ENCODE results near the gene PTPN18.
A peak's percentile ranks its signal among the peaks of the same experiment; 100 is the strongest.
"Not testable (repeated sequence)": the region's sequence is repeated elsewhere in the genome, so short reads cannot be mapped to it uniquely, and the experiment has no call there.

PTPN18 gene

DNA sequence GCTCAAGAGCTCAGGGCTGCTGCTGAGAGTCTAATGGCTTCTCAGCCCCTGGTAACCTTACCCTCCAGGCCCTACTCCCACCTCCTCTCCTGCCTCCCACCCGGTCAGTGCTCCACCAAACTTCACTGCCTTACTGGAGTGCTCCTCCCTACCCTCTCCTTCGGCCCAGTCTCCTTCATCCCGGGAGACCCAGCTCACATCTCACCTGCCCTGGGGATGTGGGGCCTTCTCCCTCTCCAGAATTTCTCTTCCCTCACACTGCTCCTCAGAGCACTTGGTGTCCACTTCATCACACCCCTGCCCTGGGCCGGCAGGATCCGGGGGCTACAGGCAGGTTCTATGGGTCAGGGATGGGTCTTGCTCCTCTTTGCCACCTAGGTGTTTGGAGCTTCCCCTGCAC lies 21.6 kb downstream of the PTPN18 start:
- no peak for DNase-seq (ENCODE audit: insufficient read length, low spot score)
- FAIRE-seq = no peak

DNA sequence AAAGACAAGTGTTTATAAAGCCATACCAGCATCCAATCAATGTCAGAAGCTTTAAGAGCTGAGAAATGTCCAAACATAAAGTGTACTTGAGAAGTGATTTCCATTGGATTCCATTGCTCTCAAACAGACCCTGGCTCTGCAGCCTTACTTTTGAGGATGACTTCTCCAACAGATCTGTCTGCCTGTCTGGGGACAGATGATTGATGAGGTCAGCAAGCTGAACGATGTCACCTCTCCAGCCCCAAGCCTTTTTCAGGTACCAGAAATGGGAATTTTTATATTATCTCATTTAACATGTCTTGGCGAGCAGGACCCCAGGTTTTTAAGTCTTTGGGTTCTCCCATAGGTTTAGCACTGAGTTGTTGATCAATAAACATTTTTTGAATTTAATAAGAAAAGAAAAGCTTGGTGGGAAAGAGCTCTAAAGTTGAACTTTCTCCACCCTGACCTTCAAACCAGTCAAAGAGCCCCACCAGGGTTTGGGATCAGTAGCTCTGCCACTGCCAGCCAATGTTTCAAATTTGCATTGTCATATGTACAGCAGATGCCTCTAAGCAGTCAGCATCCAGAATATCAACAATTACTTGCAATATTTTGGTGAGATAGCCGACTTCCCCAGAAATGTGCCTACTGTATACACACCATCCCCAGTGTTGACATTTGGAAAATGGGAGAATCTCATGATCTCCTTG lies 22.5 kb downstream of the PTPN18 start:
- DNase-seq (ENCODE audit: insufficient read length, low spot score) (no peak), FAIRE-seq (no peak)

DNA sequence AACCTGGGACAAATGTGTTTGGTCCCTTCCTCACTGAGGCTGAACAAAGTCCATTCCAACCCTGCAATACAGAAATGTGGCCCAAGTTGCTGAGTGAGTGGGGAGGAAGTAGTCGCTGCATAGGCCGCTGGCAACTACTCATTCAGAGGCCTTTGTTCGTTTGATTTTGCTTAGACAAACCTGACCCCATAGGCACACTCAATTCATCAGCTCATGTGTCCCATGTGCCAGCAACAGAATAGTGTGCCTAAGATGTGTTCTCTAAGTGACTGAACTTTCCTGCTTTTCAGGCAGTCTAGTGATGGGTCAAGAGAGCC lies 23.0 kb downstream of the PTPN18 start:
- DNase-seq (ENCODE audit: insufficient read length, low spot score) (no peak), FAIRE-seq (no peak)

DNA sequence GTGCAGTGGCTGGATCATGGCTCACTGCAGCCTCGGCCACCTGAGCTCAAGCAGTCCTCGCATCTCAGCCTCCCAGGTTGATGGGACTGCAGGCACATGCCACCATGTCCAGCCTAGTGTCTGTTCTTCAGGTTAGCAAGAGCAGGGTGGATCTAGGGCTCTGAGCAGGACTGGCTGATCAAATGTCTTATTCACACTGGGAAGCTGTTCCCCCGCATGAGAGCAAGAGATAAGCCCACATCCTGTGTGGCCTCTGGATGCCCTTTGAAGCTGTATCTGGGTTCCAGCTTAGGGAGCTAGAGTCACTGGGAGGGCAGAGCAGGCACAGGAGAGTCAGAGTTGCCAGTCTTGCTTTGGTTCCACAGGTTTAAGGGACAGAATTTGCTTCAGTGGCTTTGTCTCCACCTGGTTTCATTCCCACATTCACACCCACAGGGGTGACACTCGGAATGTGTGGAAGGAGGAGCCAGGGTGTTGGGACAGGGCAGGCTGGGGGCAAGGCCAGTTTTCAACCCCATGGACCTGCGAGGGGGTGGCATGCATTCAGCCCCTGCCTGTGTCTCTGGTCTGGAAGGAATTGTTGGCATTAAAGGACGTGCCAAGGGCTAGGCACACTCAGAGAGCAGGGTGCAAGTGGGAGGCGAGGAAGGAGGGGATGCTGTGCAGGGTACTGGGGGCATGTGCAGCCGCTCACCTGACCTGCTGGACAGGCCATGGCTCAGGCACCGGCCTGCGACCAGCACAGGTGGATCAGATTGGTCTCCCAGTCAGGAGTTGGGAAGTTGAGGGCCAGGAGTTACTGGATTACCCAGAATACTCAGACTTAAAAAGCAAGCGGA lies 24.5 kb downstream of the PTPN18 start:
- DNase-seq (ENCODE audit: insufficient read length, low spot score) (no peak), FAIRE-seq (no peak)

DNA sequence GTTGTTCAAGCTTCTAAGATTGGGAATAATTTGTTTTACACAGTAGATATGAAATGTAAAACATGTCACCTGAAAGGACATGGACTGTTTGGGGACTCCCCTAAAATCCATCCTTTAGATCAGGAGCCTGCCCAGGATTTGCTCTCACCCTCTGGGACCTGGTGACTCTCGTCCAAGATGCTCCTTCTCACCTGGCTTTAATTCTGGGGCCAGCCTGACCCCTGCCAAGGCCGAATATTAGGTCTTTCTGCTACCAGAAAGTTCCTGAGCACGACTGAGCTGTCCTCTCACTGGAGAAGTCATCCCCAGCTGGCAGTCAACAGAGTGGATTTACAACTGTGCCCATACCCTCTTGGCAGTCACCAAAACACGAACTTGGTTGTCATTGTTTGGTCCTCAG lies 25.3 kb downstream of the PTPN18 start:
- FAIRE-seq (no peak), DNase-seq (ENCODE audit: insufficient read length, low spot score) (no peak)

DNA sequence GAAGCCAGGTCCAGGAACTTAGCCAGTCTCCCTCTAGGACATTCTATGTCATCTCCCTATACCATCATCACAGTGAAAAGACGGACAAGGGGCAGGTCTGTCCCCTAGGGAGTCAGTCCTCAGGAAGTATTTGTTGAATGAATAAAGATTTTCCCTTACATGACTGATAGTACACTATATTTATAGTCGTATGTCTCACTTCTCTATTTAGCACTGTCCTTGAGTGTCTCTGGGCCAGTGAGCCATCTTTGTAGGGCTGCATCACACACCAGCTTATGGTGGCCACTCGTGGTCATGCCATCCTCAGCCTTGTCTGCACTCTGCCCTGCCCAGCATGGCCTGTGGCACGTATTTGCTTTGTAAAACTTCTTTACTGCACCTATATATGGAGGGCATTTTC lies 25.8 kb downstream of the PTPN18 start:
- FAIRE-seq (no peak), DNase-seq (ENCODE audit: insufficient read length, low spot score) (no peak)

DNA sequence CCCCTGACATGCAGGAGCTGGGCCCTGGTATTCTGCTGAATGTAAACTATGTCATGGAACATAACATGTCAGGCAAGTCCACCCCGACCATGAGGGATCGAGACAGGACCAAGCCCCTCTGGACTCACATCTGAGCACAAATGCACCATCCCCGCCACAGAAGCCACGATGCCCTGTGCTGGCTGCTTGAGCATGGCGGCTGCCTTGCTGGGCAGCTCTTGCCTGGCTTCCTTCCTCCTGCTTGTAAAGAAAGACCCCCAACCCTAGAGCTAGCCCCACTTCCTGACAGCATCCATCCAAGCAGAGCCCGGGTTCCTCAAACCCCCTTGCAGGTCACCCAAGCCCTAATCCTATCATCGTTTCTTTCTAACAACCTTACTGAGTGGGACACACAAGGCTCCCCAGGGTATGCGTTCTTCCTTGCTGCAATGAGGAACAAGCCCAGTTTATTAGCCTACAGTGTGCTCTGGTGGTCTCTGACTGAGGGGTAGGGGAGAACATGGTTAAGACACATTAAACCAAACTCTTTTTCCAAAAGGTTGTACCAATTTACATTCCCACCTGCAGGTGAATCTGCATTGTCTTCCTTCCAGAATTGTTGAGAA lies 26.6 kb downstream of the PTPN18 start:
- FAIRE-seq (no peak), DNase-seq (ENCODE audit: insufficient read length, low spot score) (no peak)

DNA sequence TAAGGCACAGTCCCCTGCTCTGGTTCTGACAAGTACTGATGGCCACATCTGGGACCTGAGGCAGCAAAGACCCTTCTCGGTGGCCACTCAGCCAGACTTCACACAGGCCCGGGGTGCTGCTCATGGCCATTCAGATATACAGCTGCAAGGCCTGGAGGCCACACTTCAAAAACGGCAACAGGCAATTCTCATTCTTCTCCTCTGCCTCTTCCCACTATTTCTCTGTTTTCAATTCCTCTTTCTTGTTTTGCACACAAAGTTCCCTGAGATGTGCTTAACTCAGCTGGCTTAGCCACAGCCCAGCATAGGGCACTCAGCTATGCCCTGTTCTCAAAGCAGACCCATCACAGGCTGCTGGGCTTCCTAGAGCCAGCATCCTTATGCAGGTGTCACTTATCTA lies 29.9 kb downstream of the PTPN18 start:
- DNase-seq (ENCODE audit: insufficient read length, low spot score) (no peak), FAIRE-seq (no peak)

DNA sequence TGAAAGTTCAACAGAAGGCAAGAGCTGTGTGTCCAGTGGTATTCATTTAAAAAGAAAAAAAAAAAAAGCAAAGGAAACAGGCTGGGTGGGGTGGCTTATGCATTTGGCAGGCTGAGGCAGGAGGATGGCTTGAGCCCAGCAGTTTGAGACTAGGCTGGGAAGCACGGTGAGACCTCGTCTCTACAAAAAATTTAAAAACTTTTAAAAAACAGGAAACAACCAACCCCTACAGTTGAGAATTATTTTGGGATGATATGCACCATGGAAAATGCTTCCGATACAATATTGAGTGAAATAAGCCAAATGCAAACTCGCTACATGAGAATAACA lies 31.2 kb downstream of the PTPN18 start:
- FAIRE-seq = no peak
- DNase-seq (ENCODE audit: insufficient read length, low spot score) = no peak

DNA sequence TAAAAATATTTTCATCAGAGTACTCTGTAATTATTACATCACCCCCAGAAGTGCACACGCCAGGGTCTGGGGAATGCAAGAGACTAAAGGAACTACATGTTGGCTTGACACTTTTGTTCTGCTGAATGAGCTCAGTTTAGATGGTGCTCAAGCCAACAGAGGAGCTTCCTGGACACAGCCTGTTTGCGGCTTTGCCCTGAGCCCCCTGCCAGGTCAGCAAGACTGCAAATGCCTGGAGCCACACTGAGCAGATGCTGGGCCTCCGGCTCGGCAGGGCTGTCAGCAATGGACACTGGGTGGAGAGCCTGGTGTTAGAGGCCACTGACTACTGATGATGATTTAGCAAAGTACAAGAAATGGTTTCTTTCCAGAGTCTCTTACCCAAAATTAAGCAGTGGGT lies 31.9 kb downstream of the PTPN18 start:
- FAIRE-seq = no peak
- DNase-seq (ENCODE audit: insufficient read length, low spot score) = no peak

DNA sequence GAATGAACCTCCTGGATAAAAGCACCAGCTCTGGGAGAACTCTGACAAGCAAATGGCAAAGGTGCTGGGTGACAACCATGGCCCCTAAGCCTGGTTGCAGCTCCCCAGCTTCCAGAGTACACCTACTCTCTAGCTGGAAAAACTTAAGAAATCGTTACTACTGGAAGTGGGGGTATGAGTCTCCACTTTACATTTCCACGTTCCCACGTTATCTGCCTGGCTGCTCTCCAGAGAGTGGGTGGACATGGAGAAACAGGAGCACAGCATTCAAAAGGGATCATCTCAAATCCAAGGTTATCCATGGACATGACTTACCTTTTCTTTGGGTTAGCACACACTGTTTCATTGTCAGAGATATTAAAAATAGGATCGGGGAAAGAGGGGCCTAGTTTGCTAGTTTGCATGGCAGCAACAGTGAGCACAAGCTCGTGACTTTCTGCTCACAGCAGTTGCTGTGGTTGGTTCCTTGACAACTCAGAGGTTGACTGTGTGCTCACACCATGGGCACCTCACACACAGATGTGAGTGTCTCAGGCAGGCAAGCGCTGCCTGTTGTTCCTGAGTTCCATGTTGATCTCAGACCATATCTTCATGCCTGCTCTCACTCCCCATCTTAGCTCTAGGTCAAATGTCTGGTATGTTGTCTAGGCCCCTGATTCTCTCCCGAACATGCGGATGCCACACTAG lies 32.5 kb downstream of the PTPN18 start:
- DNase-seq (ENCODE audit: insufficient read length, low spot score) (no peak), FAIRE-seq (no peak)

DNA sequence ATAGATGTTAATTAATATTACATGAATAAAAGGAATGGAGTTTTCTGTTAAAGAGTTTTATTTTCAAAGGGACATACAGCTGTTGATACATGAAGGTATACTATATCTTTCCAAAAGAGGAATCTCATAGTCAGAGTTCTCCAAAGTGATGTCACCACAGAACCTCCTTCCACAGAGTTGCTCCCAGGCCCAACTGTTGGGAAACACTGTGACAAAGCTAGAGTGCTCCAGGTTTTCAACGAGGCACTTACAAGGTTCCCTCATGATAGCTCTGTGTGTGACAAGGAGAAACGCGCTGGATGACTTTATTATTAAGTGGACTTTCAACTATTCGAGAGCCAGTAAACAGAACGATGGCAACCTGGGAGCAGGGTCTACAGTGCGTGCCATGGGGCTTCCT lies 33.5 kb downstream of the PTPN18 start:
- DNase-seq (ENCODE audit: insufficient read length, low spot score) (no peak), FAIRE-seq (no peak)

DNA sequence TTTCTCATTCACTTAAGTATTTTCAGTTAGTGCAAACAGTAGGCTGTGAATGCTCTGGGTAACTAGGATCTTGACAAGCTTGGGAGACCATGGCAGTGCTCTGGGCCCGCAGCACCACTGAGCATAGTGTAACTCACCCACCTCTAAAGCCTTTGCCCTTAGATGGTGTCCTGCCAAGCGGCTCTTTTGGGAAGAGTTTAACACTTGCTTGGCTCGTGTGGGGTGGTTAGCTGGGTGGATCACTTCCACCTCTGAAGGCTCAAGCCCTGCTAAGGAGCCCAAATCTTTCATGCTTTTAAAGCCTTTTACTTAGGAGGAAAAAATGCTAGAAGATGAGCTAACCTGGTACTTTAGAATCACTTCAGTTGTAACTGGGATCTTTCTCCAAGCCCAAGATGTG lies 33.9 kb downstream of the PTPN18 start:
- FAIRE-seq = no peak
- no peak for DNase-seq (ENCODE audit: insufficient read length, low spot score)

DNA sequence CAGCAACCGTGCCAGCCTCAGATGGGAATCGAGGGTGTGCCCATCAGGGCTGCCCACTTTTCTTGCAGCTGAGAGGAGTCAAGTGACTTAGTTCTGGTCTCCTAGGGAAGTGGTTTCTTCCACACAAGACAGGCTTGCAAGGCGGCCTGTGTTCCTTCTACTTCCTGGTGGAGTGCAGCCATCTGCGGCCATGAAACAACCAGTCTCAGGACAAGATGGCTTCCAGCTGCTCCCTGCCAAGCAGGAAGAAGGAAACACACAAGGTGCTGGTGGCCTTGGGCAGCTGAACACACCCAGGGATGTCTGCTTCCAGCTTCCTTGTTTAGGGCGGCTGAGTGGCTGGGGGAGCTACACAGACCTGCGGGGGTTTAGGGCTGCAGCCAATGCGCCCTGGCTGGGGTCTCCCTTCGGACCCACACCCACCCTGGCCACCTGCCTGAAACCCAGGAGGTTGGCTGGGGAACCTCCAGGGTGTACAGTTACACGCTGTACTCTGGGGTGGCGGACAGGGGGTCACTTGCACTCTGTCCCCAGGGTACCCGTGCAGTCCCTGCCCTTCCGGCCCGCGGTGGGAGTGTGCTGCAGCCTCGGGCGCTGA lies 34.7 kb downstream of the PTPN18 start:
- FAIRE-seq (peak; percentile 38), DNase-seq (ENCODE audit: insufficient read length, low spot score) (no peak)

DNA sequence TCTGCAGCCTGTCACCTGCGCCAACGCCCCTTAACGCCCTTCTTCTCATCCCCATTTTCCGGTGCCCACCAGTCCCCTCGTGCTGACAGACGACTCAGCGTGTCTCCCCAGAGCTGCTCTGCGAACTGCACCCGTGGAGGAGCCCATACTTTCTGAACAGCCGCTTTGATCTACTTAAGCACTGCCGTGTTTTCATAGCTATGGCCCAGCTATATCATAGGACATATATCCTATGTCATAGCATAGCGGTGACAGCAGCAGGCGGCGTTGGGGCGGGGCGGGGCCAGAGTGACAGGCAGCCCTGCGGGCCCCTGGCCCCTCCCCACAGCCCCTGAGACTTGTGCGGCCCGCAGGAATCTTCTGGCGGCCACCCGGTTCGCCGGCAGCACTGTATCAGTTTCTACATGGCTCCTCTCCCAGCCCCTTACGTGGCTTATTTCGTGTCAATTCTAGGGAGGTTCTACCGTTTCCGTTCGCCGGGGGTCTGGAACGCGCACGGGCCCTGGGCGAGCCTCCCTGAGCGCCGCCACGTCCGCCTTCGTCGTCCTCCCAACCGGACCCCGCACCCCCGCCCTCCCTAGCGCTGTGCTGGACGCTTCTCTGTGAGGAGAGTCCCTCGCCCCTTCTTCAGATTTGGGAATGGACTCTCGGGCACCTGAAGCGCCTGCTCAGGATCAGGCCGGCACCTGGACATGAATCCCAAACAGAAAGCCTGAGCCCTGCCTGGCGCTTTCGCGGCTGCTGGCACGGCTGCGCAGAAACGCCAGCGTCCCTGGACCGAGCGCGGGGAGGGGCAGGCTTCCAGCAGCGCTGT lies 35.4 kb downstream of the PTPN18 start:
- DNase-seq (ENCODE audit: insufficient read length, low spot score) (peak; percentile 72), FAIRE-seq (no peak)

DNA sequence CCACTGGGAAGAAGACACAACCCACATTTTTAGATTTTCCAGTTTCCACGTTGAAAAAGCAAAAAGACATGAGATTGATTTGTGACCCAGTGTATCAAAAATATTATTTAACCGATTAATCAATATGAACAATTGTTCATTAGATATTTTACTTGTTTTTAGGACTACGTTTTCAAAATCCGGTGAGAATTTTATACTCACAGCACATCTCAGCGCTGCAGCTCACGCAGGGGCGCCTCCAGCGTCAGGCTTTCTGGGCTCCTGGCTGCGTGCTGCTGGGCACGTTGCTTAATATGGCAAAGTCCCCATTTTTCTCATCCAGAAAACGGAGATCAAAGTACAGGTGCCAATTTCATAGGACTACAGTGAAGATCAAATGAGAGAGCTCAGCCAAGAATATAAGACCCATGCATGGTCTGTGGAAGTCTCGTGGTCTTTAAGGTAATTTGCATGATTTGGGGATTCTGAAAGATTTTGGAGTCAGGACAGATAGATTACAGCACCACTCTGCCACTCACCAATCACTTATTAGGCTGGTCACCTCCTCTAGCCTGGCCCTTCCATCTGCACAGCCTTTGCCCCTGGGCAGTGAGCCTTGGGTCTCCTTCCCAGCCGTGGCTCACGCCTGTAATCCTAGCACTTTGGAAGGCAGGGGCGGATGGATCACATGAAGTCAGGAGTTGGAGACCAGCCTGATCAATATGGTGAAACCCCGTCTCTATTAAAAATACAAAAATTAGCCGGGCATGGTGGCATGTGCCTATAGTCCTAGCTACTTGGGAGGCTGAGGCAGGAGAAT lies 36.2 kb downstream of the PTPN18 start:
- FAIRE-seq (no peak), DNase-seq (ENCODE audit: insufficient read length, low spot score) (no peak)

DNA sequence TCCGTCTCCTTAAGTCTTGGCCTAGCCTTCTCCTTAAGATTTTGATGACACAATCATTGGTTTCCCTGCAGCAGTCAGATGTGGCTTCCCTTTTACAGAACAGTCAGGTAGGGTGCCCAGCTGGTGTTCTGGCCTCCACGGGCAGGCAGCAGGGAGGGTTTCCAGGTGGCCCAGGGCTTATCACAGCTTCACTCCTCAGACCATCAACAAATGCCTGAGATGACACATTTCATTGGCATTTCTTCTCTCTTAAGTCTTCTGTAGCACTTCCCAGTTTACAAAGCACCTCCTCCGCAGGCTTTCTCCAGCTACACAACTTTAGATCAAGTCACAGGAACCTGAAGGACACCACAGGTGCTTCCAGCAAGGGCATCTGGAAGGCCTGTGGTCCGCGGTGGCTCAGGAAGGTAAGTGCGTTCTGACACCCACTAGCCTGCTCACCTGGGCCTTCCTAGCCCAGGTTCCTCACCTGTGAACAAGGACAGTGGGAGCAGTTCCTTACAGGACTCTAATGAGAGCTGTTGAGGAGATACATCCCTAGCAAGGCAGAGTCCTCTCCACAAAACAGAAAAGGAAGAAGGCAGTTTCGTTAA lies 37.6 kb downstream of the PTPN18 start:
- DNase-seq (ENCODE audit: insufficient read length, low spot score) (peak; percentile 57), FAIRE-seq (no peak)

DNA sequence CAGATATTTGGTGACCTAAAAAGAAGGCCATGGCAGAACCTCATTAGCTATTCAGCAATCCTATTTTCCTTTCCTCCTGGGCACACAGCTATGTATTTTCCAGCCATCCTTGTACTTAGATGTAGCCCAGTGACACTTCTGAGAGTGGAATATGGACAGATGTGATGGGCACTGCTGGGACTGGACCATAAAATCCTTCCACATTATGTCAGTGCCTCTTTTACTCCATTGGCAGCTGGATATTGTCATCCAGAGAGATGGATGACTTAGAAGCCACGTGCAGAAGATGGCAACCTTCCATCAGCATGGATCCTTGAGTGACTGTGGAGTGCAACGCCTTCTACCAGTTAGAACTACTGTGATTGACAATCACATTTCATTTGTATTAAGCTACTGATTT lies 50.4 kb downstream of the PTPN18 start:
- not testable (repeated sequence) for FAIRE-seq; DNase-seq (ENCODE audit: insufficient read length, low spot score)

DNA sequence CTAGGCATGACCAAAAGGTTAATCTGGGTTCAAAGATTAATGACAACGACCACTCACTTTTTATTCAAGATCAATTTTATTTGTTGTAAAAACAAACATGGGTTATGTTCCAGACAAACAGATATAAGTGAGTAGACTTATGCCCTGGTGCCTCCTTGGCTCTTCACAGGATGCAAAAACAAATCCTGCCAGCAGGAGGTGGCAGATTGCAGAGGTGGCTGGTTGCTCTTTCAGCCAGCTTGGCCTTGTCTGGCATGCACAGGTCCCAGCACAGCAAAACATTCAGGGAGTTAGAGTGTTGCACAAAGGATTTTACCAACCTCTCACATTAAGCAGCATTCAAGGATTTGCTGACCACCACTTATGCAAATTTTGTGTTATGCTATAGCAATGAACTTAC lies 60.8 kb downstream of the PTPN18 start:
- DNase-seq (ENCODE audit: insufficient read length, low spot score); FAIRE-seq: not testable (repeated sequence)

Data from HTR-8/SVneo (cell line).